ENCODE results near the gene PPP1R13B.
"Not testable (repeated sequence)": the region's sequence is repeated elsewhere in the genome, so short reads cannot be mapped to it uniquely, and the experiment has no call there.

Gene PPP1R13B

GRCh38 chr14:103846097-103846496 lies 1.3 kb downstream of the PPP1R13B start:
- peak overlapping the region; percentile 91 for H3K27ac ChIP-seq
- TF ChIP-seq, protein P1, sequence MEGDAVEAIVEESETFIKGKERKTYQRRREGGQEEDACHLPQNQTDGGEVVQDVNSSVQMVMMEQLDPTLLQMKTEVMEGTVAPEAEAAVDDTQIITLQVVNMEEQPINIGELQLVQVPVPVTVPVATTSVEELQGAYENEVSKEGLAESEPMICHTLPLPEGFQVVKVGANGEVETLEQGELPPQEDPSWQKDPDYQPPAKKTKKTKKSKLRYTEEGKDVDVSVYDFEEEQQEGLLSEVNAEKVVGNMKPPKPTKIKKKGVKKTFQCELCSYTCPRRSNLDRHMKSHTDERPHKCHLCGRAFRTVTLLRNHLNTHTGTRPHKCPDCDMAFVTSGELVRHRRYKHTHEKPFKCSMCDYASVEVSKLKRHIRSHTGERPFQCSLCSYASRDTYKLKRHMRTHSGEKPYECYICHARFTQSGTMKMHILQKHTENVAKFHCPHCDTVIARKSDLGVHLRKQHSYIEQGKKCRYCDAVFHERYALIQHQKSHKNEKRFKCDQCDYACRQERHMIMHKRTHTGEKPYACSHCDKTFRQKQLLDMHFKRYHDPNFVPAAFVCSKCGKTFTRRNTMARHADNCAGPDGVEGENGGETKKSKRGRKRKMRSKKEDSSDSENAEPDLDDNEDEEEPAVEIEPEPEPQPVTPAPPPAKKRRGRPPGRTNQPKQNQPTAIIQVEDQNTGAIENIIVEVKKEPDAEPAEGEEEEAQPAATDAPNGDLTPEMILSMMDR (conservative IDR thresholded peaks at IDR 0.05) = no peak

DNA sequence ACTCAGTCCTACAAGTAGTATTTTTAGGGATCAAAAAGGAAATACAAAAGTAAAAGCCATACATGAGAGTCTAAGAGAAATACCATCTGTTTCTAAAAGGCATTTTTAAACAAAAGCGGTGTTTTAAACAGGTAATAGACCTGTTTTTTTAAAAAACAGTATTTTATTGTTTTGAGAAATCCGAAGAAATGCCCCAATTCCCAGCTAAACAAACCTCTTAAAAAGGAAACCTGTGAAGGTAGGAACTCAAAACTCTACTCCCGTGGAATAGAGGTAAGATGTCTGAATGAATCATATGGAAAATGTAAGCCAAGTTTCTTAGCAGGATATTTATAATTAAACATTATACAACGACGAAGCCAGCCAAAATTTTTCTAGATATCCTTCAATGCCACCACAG lies 2.0 kb downstream of the PPP1R13B start:
- TF ChIP-seq, protein P1 (conservative IDR thresholded peaks at IDR 0.05) = no peak
- H3K27ac ChIP-seq = peak overlapping the region; percentile 91

DNA sequence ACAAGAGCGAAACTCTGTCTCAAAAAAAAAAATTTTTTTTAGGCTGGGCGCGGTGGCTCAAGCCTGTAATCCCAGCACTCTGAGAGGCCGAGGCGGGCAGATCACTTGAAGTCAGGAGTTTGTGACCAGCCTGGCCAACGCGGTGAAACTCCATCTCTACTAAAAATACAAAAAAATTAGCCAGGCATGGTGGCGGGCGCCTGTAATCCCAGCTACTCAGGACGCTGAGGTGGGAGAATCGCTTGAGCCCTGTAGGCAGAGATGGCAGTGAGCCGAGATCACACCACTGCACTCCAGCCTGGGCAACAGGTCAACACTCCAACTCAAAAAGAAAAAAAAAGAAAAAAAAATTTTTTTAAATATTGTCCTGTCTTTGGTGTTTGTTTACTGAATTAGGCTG lies 6.1 kb downstream of the PPP1R13B start:
- not testable (repeated sequence) for H3K27ac ChIP-seq

GRCh38 chr14:103840014-103840413 lies 7.4 kb downstream of the PPP1R13B start:
- no peak overlapping the region for H3K27ac ChIP-seq
- TF ChIP-seq, protein P1 (conservative IDR thresholded peaks at IDR 0.05) = no peak

DNA sequence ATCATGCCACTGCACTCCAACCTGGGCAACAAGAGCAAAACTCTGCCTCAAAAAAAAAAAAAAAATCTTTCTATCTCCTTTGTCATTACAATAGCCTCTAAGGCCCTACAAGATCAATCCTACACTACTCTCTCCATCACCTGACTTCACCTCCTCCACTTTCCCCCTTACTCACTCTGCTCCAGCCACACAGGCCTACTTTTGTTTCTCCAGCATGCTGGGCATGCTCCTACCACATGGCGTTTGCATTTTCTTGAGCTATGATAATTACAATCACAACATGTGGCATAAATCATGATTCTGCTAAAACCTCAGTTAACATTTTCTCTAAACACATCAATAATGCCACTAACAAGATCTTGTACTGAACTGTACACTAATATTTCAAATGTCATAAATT lies 7.8 kb downstream of the PPP1R13B start:
- TF ChIP-seq, protein P1 (conservative IDR thresholded peaks at IDR 0.05) = no peak
- no peak overlapping the region for H3K27ac ChIP-seq

DNA sequence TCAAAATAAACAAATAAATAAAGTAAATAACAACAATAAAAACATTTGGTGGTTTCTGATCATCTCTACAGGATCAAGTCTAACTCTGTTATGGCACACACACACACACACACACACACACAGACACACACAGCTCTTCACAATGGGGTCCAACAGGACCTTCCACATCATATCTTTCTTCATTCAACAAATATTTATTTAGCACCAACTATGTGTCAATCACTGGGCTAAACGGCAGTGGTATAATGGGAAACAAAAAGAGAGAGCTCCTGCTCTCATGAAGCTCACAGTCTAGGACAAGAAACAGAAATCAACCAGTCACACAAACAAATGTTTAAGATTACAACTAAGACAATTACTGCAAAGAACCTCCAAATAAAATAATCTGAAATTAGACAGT lies 9.3 kb downstream of the PPP1R13B start:
- peak overlapping the region; percentile 25; the same call in 1 of the 2 replicates for H3K27ac ChIP-seq
- TF ChIP-seq, protein P1 (conservative IDR thresholded peaks at IDR 0.05) = no peak

DNA sequence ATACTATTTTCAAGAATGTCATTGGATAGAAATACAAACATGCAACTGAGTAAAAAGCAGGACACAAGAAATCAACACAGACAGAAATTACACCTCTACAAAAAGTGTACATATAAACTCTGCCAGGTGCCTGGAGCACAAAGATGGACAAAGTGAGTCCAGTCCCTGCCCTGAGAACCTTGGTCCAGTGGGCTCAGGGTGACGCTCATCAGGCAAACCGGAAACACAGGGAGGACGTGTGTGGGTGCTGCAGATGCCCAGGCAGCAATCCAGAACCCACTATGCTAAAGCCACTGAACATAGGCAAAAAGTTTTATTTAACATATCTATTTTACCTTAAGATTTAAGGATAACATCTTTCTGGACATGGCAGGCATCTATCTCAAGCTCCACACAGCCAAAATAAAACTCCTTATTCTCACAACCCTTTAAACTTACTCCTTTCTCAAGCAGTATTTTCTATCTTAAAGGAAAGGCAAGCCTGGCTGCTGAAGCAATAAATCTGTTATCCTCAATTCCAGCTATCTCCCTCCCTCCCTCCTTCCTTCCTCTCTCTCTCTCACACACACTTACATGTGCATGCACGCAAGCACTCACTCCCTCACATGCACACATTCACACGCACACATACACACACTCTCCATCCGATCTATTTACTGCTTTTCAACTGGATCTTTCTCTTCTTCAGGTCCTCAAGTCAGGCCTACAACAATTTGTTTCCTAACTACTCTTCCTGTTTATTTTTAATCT lies 10.2 kb downstream of the PPP1R13B start:
- peak overlapping the region; percentile 25; the same call in 1 of the 2 replicates for H3K27ac ChIP-seq
- TF ChIP-seq, protein P1 (conservative IDR thresholded peaks at IDR 0.05) = no peak

- H3K27ac ChIP-seq = no peak overlapping the region
- TF ChIP-seq, protein P1 (conservative IDR thresholded peaks at IDR 0.05) = no peak
These were observed 12.4 kb downstream of the PPP1R13B start for GRCh38 chr14:103834956-103835355.

All from VCaP (cell line).